IPS-15b (cell line): ENCODE results near the gene EIPR1.
A peak's percentile ranks its signal among the peaks of the same experiment; 100 is the strongest.

Experiments
- H3K27me3 ChIP-seq: one replicate; pipeline ENCODE4 v1.6.1; 2013; ENCODE audit warnings: low read length; ENCODE audit not compliant: control insufficient read depth, insufficient read depth
- H3K36me3 ChIP-seq: one replicate; pipeline ENCODE4 v1.6.1; 2013; ENCODE audit warnings: low read length; ENCODE audit not compliant: control insufficient read depth, insufficient read depth
- H3K4me1 ChIP-seq: one replicate; pipeline ENCODE4 v1.6.1; 2013; ENCODE audit warnings: mild to moderate bottlenecking, low read length; ENCODE audit not compliant: control insufficient read depth, insufficient read depth
- H3K4me3 ChIP-seq: one replicate; pipeline ENCODE4 v1.5.1; 2013; ENCODE audit warnings: low read depth, low read length
- H3K9ac ChIP-seq: one replicate; pipeline ENCODE4 v1.6.1; 2013; ENCODE audit warnings: low read depth, mild to moderate bottlenecking, low read length
- H3K9me3 ChIP-seq: one replicate; pipeline ENCODE4 v1.6.1; 2013; ENCODE audit warnings: mild to moderate bottlenecking, low read length; ENCODE audit not compliant: control insufficient read depth, insufficient read depth

The EIPR1 gene

GRCh38 chr2:3242747-3243369 is 134.8 kb downstream of the EIPR1 start:
- Histone ChIP-seq H3K9ac (no peak overlapping the region), H3K27me3 (no peaks in the 10 kb centered on the region), H3K9me3 (no peaks in the 10 kb centered on the region), H3K4me1 (no peaks in the 10 kb centered on the region), H3K4me3 (no peak overlapping the region), H3K36me3 (no peaks in the 10 kb centered on the region)

GRCh38 chr2:3241971-3242746 is 135.5 kb downstream of the EIPR1 start:
- Histone ChIP-seq H3K4me1 (no peaks in the 10 kb centered on the region), H3K9ac (no peak overlapping the region), H3K4me3 (no peak overlapping the region)

DNA sequence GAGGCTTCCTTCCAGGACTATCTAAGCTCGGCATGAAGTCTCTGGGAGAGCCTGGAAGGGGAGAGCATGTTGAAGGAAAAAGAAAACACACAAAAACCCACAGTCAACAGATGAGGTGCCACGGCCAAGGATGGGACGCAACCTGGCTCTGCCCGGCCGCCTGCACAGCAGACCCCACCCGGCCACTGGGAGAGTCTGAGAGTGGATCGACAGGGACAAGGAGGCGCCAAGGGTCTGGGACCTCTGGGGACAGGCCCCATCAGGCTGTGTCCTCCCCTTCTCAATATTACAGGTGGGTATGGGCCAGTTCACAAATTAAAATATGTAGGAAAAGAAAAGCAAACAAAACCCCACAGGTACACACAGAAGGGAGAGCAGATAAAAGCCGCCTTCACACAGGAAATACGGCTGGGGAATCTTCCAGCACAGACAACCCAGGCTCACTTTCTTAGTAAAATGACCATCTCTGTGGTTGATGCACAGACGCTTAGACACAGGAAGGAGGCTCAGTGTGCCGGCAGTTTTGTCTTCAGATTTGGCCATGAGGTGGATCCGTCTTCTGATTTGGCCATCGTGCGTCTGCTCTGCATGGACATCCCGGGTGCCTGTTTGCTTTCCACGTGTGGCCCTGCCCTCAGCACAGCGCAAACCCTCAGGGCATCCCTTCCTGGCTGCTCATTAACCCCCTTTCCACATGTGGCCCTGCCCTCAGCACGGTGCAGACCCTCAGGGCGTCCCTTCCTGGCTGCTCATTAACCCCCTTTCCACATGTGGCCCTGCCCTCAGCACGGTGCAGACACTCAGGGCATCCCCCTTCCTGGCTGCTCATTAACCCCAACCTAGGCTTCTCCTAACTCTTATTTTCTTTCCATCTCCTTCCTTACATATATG is 138.4 kb downstream of the EIPR1 start:
- H3K27me3 ChIP-seq, result no peaks in the 10 kb centered on the region
- H3K9me3 ChIP-seq, result no peaks in the 10 kb centered on the region
- H3K36me3 ChIP-seq, result no peaks in the 10 kb centered on the region
- no peaks in the 10 kb centered on the region for H3K4me1 ChIP-seq
- no peak overlapping the region for H3K4me3 ChIP-seq
- H3K9ac ChIP-seq, result no peak overlapping the region

More at GRCh38 chr2:3241971-3242746, 135.5 kb downstream of the EIPR1 start:
- Histone ChIP-seq H3K9me3 (no peaks in the 10 kb centered on the region), H3K27me3 (no peaks in the 10 kb centered on the region), H3K36me3 (no peaks in the 10 kb centered on the region)

DNA sequence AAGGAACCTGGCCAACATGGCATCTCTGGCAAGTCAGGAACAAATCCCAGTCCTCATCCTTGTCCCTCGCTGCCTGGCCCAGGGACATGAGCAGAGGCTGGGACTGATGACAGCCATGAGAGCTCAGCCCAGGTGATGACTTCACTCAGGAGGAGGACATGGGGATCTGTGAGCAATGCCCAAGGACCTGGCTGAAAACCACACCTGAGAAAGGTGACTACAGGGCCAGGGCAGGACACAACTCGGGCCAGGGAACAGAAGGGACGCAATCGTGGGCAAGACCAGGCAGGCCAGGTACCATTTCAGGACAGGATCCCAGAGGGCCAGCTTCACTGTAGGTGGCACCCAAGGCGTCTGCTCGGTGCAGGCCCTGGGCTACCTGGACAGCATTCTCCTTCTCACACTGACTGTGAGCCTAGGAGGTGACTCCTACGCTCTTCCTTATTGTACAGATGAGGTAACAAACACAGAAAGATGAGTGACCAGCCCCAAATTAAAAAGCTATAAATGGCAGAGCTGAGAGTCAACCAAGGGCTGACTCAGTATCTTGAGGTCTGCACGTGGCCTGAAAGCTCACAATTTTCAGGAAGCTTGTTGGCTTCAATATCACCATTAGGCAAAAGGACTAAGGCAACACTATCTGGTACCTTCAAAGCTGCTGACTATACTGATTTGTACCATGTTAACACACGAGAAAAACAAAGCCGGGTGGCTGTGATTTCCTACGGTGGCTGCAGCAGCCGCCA is 141.1 kb downstream of the EIPR1 start:
- Histone ChIP-seq H3K4me3 (no peak overlapping the region), H3K36me3 (no peaks in the 10 kb centered on the region), H3K27me3 (no peaks in the 10 kb centered on the region), H3K9ac (no peak overlapping the region), H3K4me1 (no peaks in the 10 kb centered on the region), H3K9me3 (no peaks in the 10 kb centered on the region)

- no peaks in the 10 kb centered on the region for H3K27me3 ChIP-seq
- no peaks in the 10 kb centered on the region for H3K9me3 ChIP-seq
- no peak overlapping the region for H3K4me3 ChIP-seq
- H3K36me3 ChIP-seq, result no peaks in the 10 kb centered on the region
- no peaks in the 10 kb centered on the region for H3K4me1 ChIP-seq
- no peak overlapping the region for H3K9ac ChIP-seq
These were observed 143.7 kb downstream of the EIPR1 start for GRCh38 chr2:3233877-3234276.

DNA sequence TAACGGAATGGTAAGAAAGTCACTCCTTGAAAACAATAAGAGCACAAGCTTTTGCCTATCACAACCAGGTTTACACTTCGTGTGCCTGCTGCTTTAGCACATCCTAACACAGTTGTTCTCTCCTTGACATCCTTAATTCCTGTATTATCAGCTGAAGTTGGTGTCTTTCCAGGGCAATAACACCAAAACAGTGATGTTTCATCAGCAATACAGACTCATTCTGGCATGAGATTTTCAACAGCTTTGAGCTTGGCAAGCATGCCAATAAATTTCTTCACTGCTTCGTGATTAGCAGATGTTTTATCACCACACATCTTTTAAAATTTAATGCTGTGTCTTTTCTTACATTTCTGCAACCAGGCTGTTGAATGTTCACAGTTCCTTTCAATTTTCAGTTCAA is 148.4 kb downstream of the EIPR1 start:
- Histone ChIP-seq H3K4me3 (no peak overlapping the region), H3K27me3 (no peaks in the 10 kb centered on the region), H3K9ac (no peak overlapping the region), H3K36me3 (no peaks in the 10 kb centered on the region), H3K4me1 (no peaks in the 10 kb centered on the region), H3K9me3 (no peaks in the 10 kb centered on the region)

DNA sequence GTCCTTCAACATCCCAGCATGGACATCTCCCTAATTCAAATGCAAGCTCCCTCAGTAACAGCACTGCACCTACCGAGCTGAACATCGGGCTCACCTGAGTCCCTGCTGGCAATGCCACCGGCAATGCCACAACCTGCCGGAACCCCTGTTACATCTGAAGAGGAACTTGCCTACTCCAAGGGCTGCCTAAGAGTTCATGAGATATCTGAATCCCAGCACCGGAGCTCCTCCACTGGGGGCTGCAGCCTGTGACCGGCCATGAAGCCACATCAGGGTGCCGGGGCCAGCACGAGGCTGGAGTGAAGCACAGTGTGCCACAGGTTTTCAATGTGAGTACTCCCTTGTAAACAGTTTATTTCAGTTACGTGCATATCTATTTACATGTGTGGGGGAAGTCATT is 152.9 kb downstream of the EIPR1 start:
- Histone ChIP-seq H3K4me3 (no peak overlapping the region), H3K9me3 (peaks cover 11% of the 10 kb centered on the region), H3K27me3 (no peaks in the 10 kb centered on the region), H3K36me3 (no peaks in the 10 kb centered on the region), H3K9ac (no peak overlapping the region), H3K4me1 (no peaks in the 10 kb centered on the region)

- no peak overlapping the region for H3K4me3 ChIP-seq
- peaks cover 12% of the 10 kb centered on the region for H3K9me3 ChIP-seq
- no peaks in the 10 kb centered on the region for H3K36me3 ChIP-seq
- no peaks in the 10 kb centered on the region for H3K4me1 ChIP-seq
- H3K27me3 ChIP-seq, result no peaks in the 10 kb centered on the region
- H3K9ac ChIP-seq, result no peak overlapping the region
These were observed 154.3 kb downstream of the EIPR1 start for GRCh38 chr2:3223080-3223923.

DNA sequence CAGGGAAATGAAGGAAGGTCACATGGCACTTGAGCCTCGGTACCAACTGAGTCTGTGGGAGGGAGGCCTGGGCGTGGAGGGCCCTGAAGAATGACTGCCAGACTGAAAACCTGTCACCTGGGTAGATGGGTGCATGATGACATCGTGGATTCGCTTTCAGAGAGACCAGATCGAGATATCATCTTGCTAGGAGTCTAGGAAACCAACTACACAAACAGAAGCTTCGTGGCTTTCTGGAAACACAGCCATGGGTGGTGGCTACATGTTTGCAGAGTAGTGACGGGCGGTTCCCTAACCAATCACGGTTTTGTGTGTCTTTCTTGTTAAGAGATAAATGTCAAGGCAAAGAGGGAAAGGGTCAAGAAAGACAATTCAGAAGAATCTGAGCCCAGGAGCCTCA is 155.0 kb downstream of the EIPR1 start:
- Histone ChIP-seq H3K9ac (no peak overlapping the region), H3K9me3 (peaks cover 12% of the 10 kb centered on the region), H3K4me1 (no peaks in the 10 kb centered on the region), H3K27me3 (no peaks in the 10 kb centered on the region), H3K36me3 (no peaks in the 10 kb centered on the region), H3K4me3 (no peak overlapping the region)

- Histone ChIP-seq H3K27me3 (no peaks in the 10 kb centered on the region), H3K9ac (no peak overlapping the region), H3K4me1 (no peaks in the 10 kb centered on the region), H3K9me3 (peaks cover 12% of the 10 kb centered on the region), H3K36me3 (no peaks in the 10 kb centered on the region), H3K4me3 (peak overlapping the region; percentile 13)
These were observed 158.1 kb downstream of the EIPR1 start for GRCh38 chr2:3219536-3219935.
